ENCODE results near the gene VPS50.

- TF ChIP-seq CTCF (IDR thresholded peaks at IDR 0.05) = peak in 2 of 3 donors; percentile 22 to 40
- TF ChIP-seq POLR2A (IDR thresholded peaks at IDR 0.05) = no peak
Observed at GRCh38 chr7:93231799-93232672, at the start of gene VPS50.

All from breast epithelium (tissue), 3 donors.